ENCODE measurements around the gene ACOT12.

ACOT12 gene

GRCh38 chr5:81313278-81313677 lies 80.7 kb downstream of the ACOT12 start:
- no peak overlapping the region for H3K23ac ChIP-seq (ENCODE audit: low read length in 2 of 2)

GRCh38 chr5:81310402-81311063 lies 83.4 kb downstream of the ACOT12 start:
- Histone ChIP-seq H2BK120ac (ENCODE audit: low read depth, low read length) (no peak overlapping the region), H4K8ac (ENCODE audit: low read length) (no peak overlapping the region), H2BK5ac (ENCODE audit: low read depth, low read length, poor library complexity, severe bottlenecking) (no peak overlapping the region), H3K4me3 (ENCODE audit: insufficient read depth in 1 of 2, low read depth in 1 of 2, low read length in 2 of 2) (no peak overlapping the region), H3K23ac (ENCODE audit: low read length in 2 of 2) (no peak overlapping the region), H4K91ac (ENCODE audit: low read length) (no peak overlapping the region), H3K4me2 (ENCODE audit: low read length, poor library complexity, severe bottlenecking) (no peak overlapping the region), H3K36me3 (ENCODE audit: control insufficient read depth in 1 of 2, insufficient read depth in 2 of 2, low read depth in 1 of 2, low read length in 2 of 2) (peaks cover 6 to 77% of the 10 kb centered on the region in 2 experiments), H3K27me3 (ENCODE audit: control insufficient read depth in 1 of 2, insufficient read depth in 1 of 2, low read length in 2 of 2) (no peaks in the 10 kb centered on the region), H3K18ac (ENCODE audit: low read depth in 1 of 2, low read length in 2 of 2) (no peak overlapping the region), H3K9ac (ENCODE audit: low read length) (no peak overlapping the region), H2AK5ac (ENCODE audit: low read length, severe bottlenecking) (no peak overlapping the region), H3K4ac (ENCODE audit: low read depth in 1 of 2, low read length in 2 of 2) (no peak overlapping the region), H3K9me3 (ENCODE audit: control insufficient read depth, low read length) (no peaks in the 10 kb centered on the region), H2BK15ac (ENCODE audit: low read depth, poor library complexity, severe bottlenecking) (no peak overlapping the region), H3K79me1 (replicated peaks; ENCODE audit: low read length, poor library complexity, severe bottlenecking) (peaks cover 5% of the 10 kb centered on the region), H2BK12ac (ENCODE audit: low read length in 2 of 2) (no peak overlapping the region), H3K4me1 (ENCODE audit: control insufficient read depth, insufficient read depth, low read depth, low read length) (no peaks in the 10 kb centered on the region), H2AFZ (ENCODE audit: low read depth, low read length) (no peak overlapping the region), H3K27ac (ENCODE audit: low read length, poor library complexity, severe bottlenecking) (no peak overlapping the region), H3K14ac (ENCODE audit: low read length in 2 of 2) (no peak overlapping the region)
- no CpG with 5 or more reads among the region's 1 CpG for WGBS
- DNase-seq: no peak

More at GRCh38 chr5:81313278-81313677, 80.7 kb downstream of the ACOT12 start:
- Histone ChIP-seq H3K9me3 (ENCODE audit: control insufficient read depth, low read length) (no peaks in the 10 kb centered on the region), H2BK120ac (ENCODE audit: low read depth, low read length) (no peak overlapping the region), H2BK15ac (ENCODE audit: low read depth, poor library complexity, severe bottlenecking) (no peak overlapping the region), H3K79me1 (replicated peaks; ENCODE audit: low read length, poor library complexity, severe bottlenecking) (peaks cover 5% of the 10 kb centered on the region), H3K27me3 (ENCODE audit: control insufficient read depth in 1 of 2, insufficient read depth in 1 of 2, low read length in 2 of 2) (no peaks in the 10 kb centered on the region), H3K9ac (ENCODE audit: low read length) (no peak overlapping the region), H4K8ac (ENCODE audit: low read length) (no peak overlapping the region), H3K4me2 (ENCODE audit: low read length, poor library complexity, severe bottlenecking) (no peak overlapping the region), H3K27ac (ENCODE audit: low read length, poor library complexity, severe bottlenecking) (no peak overlapping the region), H2BK12ac (ENCODE audit: low read length in 2 of 2) (no peak overlapping the region), H4K91ac (ENCODE audit: low read length) (no peak overlapping the region), H3K4me1 (ENCODE audit: control insufficient read depth, insufficient read depth, low read depth, low read length) (no peaks in the 10 kb centered on the region), H3K14ac (ENCODE audit: low read length in 2 of 2) (no peak overlapping the region), H3K36me3 (ENCODE audit: control insufficient read depth in 1 of 2, insufficient read depth in 2 of 2, low read depth in 1 of 2, low read length in 2 of 2) (peaks cover 5 to 71% of the 10 kb centered on the region in 2 experiments), H2BK5ac (ENCODE audit: low read depth, low read length, poor library complexity, severe bottlenecking) (no peak overlapping the region), H3K18ac (ENCODE audit: low read depth in 1 of 2, low read length in 2 of 2) (no peak overlapping the region), H2AFZ (ENCODE audit: low read depth, low read length) (no peak overlapping the region), H3K4me3 (ENCODE audit: insufficient read depth in 1 of 2, low read depth in 1 of 2, low read length in 2 of 2) (no peak overlapping the region), H2AK5ac (ENCODE audit: low read length, severe bottlenecking) (no peak overlapping the region), H3K4ac (ENCODE audit: low read depth in 1 of 2, low read length in 2 of 2) (no peak overlapping the region)
- no peak for DNase-seq

GRCh38 chr5:81308836-81309235 lies 85.1 kb downstream of the ACOT12 start:
- no peaks in the 10 kb centered on the region for H3K9me3 ChIP-seq (ENCODE audit: control insufficient read depth, low read length)
- no peak overlapping the region for H2BK5ac ChIP-seq (ENCODE audit: low read depth, low read length, poor library complexity, severe bottlenecking)
- H2BK15ac ChIP-seq (ENCODE audit: low read depth, poor library complexity, severe bottlenecking): no peak overlapping the region
- H3K4me2 ChIP-seq (ENCODE audit: low read length, poor library complexity, severe bottlenecking): no peak overlapping the region
- WGBS: 100% methylated on average over 1 of the region's 2 CpGs
- no peak overlapping the region for H3K9ac ChIP-seq (ENCODE audit: low read length)
- DNase-seq: no peak
- H3K4ac ChIP-seq (ENCODE audit: low read depth in 1 of 2, low read length in 2 of 2): no peak overlapping the region
- H3K18ac ChIP-seq (ENCODE audit: low read depth in 1 of 2, low read length in 2 of 2): no peak overlapping the region
- no peak overlapping the region for H4K8ac ChIP-seq (ENCODE audit: low read length)
- no peak overlapping the region for H3K14ac ChIP-seq (ENCODE audit: low read length in 2 of 2)
- no peaks in the 10 kb centered on the region for H3K27me3 ChIP-seq (ENCODE audit: control insufficient read depth in 1 of 2, insufficient read depth in 1 of 2, low read length in 2 of 2)
- H3K4me3 ChIP-seq (ENCODE audit: insufficient read depth in 1 of 2, low read depth in 1 of 2, low read length in 2 of 2): no peak overlapping the region
- H3K79me1 ChIP-seq (replicated peaks; ENCODE audit: low read length, poor library complexity, severe bottlenecking): peaks cover 12% of the 10 kb centered on the region
- H2BK12ac ChIP-seq (ENCODE audit: low read length in 2 of 2): no peak overlapping the region
- H4K91ac ChIP-seq (ENCODE audit: low read length): no peak overlapping the region
- H3K4me1 ChIP-seq (ENCODE audit: control insufficient read depth, insufficient read depth, low read depth, low read length): no peaks in the 10 kb centered on the region
- H3K27ac ChIP-seq (ENCODE audit: low read length, poor library complexity, severe bottlenecking): no peak overlapping the region
- H3K36me3 ChIP-seq (ENCODE audit: control insufficient read depth in 1 of 2, insufficient read depth in 2 of 2, low read depth in 1 of 2, low read length in 2 of 2): peaks cover 8 to 74% of the 10 kb centered on the region in 2 experiments
- H2AK5ac ChIP-seq (ENCODE audit: low read length, severe bottlenecking): no peak overlapping the region
- no peak overlapping the region for H3K23ac ChIP-seq (ENCODE audit: low read length in 2 of 2)
- no peak overlapping the region for H2BK120ac ChIP-seq (ENCODE audit: low read depth, low read length)
- H2AFZ ChIP-seq (ENCODE audit: low read depth, low read length): no peak overlapping the region

- no peak for DNase-seq
- Histone ChIP-seq H2AK5ac (ENCODE audit: low read length, severe bottlenecking) (no peak overlapping the region), H3K4me2 (ENCODE audit: low read length, poor library complexity, severe bottlenecking) (no peak overlapping the region), H3K9me3 (ENCODE audit: control insufficient read depth, low read length) (no peaks in the 10 kb centered on the region), H2BK12ac (ENCODE audit: low read length in 2 of 2) (no peak overlapping the region), H2BK120ac (ENCODE audit: low read depth, low read length) (no peak overlapping the region), H3K27ac (ENCODE audit: low read length, poor library complexity, severe bottlenecking) (no peak overlapping the region), H2BK15ac (ENCODE audit: low read depth, poor library complexity, severe bottlenecking) (no peak overlapping the region), H2AFZ (ENCODE audit: low read depth, low read length) (no peak overlapping the region), H3K4me1 (ENCODE audit: control insufficient read depth, insufficient read depth, low read depth, low read length) (peaks cover 6% of the 10 kb centered on the region), H3K36me3 (ENCODE audit: control insufficient read depth in 1 of 2, insufficient read depth in 2 of 2, low read depth in 1 of 2, low read length in 2 of 2) (peaks cover 8 to 44% of the 10 kb centered on the region in 2 experiments), H3K9ac (ENCODE audit: low read length) (no peak overlapping the region), H3K27me3 (ENCODE audit: control insufficient read depth in 1 of 2, insufficient read depth in 1 of 2, low read length in 2 of 2) (no peaks in the 10 kb centered on the region), H3K4me3 (ENCODE audit: insufficient read depth in 1 of 2, low read depth in 1 of 2, low read length in 2 of 2) (no peak overlapping the region), H3K18ac (ENCODE audit: low read depth in 1 of 2, low read length in 2 of 2) (no peak overlapping the region), H4K91ac (ENCODE audit: low read length) (no peak overlapping the region), H3K14ac (ENCODE audit: low read length in 2 of 2) (no peak overlapping the region), H4K8ac (ENCODE audit: low read length) (no peak overlapping the region), H2BK5ac (ENCODE audit: low read depth, low read length, poor library complexity, severe bottlenecking) (no peak overlapping the region), H3K23ac (ENCODE audit: low read length in 2 of 2) (no peak overlapping the region), H3K79me1 (replicated peaks; ENCODE audit: low read length, poor library complexity, severe bottlenecking) (peaks cover 17% of the 10 kb centered on the region), H3K4ac (ENCODE audit: low read depth in 1 of 2, low read length in 2 of 2) (no peak overlapping the region)
These were observed 88.1 kb downstream of the ACOT12 start for GRCh38 chr5:81305785-81306184.

All from mesenchymal stem cell (in vitro differentiated cells and primary cell).